ENCODE data around the gene IL12B. TPM values are rescaled to one million over a fixed set of nuclear protein-coding genes. Genes with fewer than 3 reads are reported as not detected.

IL12B gene
- total RNA-seq, 2 donors from 2014 or later: not detected

- peak in 1 of 2 donors; percentile 65 for ATAC-seq
- DNase-seq: no peak
- intact Hi-C loops (cut with DNase I): loop anchor here in 1 of 2 donors (10.0 kb wide), 1 partner anchor 648 kb away; no protein-coding TSS in a partner anchor
Measured at GRCh38 chr5:159337016-159337955, 7.0 kb upstream of the IL12B start.

DNA sequence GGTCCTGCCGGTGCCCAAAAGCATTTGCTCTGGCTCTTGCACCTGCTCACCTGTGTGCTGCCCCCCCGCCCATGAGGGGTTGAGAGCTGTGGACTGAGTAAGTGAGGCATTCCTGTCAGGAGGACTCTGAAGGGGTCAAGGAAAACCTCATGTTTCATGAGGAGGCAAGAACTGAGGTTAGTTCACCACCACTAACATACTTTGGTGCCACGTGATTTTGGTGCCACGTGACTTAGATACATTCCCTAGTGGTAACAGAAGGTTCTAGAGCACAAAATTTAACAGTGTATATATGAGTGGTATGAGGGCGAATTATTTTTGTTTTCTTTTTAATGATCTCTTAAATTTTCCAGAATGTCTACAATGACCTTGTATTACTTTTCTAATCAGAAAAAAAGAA is 6.3 kb upstream of the IL12B start:
- intact Hi-C loops (cut with DNase I): loop anchor here in 1 of 2 donors (10.0 kb wide), 1 partner anchor 648 kb away; no protein-coding TSS in a partner anchor
- DNase-seq (no peak), ATAC-seq (no peak)

DNA sequence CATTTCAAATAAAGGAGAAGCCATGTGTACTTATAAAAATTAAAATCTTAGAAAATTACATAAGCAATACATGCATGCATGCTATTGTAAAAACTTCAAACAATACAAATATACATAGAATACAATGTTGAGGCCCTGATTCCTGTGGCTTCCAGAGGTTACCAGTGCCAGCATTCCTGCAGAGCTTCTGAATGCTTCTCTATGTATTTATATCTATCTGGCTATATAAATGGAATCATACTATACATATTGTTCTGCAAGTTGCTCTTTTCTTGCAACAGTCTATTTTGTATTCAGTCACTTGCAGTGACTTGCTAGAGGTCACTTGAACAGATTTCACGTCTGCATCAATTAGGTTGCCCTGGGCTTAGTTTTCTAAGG is 3.2 kb upstream of the IL12B start:
- no peak for ATAC-seq
- intact Hi-C loops (cut with DNase I): loop anchor here (5.0 to 10.0 kb wide), 2 partner anchors 651 to 654 kb away; no protein-coding TSS in a partner anchor
- DNase-seq: no peak

DNA sequence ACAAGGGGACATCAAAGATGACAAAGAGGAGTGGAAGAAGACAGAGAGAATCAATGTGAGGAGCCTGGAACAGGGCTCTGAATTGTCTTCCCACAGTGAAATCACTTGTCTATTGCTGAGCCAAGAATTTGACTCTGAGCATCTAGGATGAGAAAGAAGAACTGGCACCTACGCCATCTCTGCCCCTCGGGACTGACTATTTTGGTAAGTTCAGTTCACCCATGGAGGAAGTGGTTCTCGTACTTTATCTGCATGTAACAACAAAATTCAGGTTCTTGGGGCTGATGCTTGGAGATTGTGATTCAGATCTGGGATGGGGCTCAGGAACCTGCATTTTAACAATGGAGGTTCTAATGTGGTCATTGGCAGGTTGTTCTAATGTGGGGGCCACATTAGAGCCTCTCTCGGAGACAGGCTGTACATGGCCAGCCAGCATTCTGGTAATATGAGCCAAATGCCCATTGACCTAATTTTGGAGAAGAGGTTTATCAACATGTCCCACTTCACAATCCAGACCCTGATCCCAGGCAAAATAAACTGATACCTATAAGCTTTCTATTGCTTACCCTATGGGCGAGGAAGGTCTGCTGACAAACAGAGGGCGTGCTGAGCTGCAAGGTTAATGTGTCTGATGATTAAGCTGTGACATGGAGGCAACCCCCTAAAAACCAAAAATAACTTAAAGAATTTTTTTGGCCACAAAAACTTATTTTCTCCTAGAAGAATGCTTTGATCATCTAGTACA is 2.7 kb upstream of the IL12B start:
- intact Hi-C loops (cut with DNase I): loop anchor here (5.0 to 10.0 kb wide), 2 partner anchors 652 to 654 kb away; no protein-coding TSS in a partner anchor
- no peak for ATAC-seq
- DNase-seq: no peak

DNA sequence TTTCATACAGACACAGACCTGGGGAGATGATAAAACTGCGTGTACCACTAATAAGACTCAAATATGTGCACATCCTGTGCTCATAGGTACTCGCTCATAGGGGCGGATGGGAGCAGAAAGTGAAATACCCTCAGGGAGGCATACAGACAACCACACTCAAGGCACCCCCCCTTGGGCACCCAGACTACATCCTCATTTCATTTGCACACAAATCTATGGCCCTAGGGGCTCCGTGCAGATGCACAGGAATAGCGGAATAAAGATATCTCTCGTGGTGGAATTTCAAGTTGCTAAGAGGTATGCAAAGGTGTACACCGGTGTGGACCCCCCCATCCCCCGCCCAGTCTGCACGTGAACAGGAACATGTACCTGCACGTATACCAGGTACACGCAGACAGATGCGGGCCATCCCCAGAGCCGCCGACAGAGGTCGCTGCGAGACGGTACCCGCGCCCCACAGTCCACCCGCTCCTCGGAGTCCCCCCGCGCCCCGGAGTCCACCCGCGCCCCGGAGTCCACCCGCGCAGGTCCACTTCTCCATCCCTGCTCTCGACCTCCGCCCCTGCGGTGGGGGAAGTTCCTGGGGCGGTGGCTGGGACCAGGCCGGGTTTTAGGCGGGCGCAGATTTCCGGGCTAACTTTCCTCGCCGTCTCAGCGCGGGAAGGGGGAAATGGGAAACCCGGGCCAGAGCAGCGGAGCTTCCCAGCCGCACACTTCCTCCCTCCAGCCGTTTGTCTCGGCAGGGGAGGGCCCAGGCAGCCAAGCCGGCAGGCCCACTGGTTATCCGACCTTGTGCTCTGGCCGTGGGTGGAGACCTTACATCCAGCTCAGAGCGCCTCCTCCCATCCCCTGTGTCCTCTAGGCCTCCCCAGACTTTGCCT is 1.0 kb upstream of the IL12B start:
- DNase-seq (peak; percentile 77), ATAC-seq (peak; percentile 81 to 95)
- intact Hi-C loops (cut with DNase I): loop anchor here (5.0 to 10.0 kb wide), 2 partner anchors 653 to 656 kb away; no protein-coding TSS in a partner anchor

- ATAC-seq: no peak
- intact Hi-C loops (cut with DNase I): no loop called here
- no peak for DNase-seq
Measured at GRCh38 chr5:159324986-159325385, 5.3 kb downstream of the IL12B start.

DNA sequence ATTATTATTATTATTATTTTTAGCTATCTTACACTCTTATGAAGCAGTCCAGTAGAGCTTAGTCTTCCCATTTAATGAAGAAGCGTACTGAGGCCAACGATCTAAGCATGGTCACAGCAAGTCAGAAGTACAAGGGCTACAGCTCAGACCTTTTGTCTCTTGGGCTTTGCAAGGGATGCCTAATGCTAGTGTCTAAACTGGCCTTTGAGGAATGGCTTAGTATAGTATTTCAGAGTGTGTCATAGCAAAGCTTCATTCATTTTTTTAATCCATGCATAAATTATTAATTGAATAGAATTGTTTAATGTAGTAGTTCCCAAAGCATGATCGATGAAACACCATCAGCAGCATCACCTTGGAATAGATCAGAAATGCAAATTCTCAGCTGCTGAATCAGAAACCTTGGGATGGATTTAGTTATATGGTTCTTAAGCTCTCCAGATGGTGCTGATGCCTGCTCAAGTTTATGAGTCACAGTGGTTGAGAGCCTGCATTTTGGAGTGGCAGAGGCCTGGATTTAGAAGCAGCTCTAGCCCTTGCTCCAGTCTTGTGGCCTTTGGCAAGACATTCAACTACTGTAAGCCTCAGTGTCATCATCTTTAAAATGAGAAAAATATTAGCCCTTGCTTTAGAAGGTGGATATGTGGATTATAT is 6.1 kb downstream of the IL12B start:
- intact Hi-C loops (cut with DNase I): no loop called here
- DNase-seq (no peak), ATAC-seq (no peak)

DNA sequence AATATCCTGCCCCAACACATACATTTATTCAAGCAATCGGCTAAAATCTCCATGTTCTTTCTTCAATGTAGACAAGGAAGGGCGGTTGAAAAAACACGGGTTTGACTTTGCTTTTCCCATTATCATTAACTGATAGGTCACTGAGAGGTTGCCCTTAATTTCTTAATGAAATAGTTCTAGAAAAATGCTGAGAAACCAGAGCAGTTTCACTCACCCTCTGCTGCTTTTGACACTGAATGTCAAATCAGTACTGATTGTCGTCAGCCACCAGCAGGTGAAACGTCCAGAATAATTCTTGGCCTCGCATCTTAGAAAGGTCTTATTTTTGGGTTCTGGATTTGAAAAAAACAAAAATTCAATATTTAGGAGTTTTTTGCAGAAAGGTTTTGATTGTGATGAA is 8.1 kb downstream of the IL12B start:
- ATAC-seq: no peak
- intact Hi-C loops (cut with DNase I): no loop called here
- DNase-seq: no peak

DNA sequence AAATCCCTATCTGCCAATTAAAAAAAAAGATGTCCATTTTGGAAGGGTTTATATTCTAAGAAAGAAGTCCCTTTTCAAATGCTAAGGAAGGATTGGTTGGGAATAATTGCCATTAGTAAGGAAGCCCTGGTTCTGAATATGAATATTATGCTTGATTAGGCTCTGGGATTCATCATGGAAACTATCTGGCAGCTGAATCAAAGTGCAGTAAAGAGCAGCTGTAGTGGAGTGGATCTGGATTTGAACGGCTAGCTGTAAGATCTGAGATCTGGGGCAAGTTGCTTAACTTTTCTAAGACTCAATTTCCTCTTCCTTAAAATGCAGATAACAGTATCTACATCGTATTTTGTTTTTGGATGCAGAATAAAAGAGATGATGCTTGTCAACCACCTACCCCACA is 10.5 kb downstream of the IL12B start:
- DNase-seq (no peak), ATAC-seq (no peak)
- intact Hi-C loops (cut with DNase I): loop anchor here in 1 of 2 donors (10.0 kb wide), 1 partner anchor 165 kb away; no protein-coding TSS in a partner anchor

GRCh38 chr5:159319363-159319762 is 10.9 kb downstream of the IL12B start:
- ATAC-seq (no peak), DNase-seq (no peak)
- intact Hi-C loops (cut with DNase I): loop anchor here in 1 of 2 donors (10.0 kb wide), 1 partner anchor 165 kb away; no protein-coding TSS in a partner anchor

GRCh38 chr5:159318448-159318847 is 11.8 kb downstream of the IL12B start:
- ATAC-seq (no peak), DNase-seq (no peak)
- intact Hi-C loops (cut with DNase I): loop anchor here in 1 of 2 donors (10.0 kb wide), 1 partner anchor 164 kb away; no protein-coding TSS in a partner anchor

DNA sequence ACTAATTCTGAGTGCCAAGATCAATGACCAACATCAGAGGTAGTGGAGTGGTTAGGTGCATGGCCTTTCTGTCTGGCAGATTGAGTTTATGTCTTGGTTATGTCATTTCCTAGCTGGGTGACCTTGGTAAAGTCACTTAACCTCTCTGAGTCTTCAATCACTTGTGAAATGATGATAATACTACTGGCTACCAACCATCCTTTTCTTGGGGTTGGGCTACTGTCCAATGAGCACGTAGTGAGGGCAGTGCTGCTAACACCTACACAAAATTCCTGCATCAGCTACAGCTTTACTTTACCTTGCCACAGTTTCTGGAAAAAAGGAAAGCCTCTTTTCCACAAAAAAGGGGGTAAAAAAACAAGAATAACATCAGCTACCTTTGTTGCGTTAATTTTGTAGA is 12.4 kb downstream of the IL12B start:
- intact Hi-C loops (cut with DNase I): loop anchor here in 1 of 2 donors (10.0 kb wide), 1 partner anchor 163 kb away; no protein-coding TSS in a partner anchor
- ATAC-seq (no peak), DNase-seq (no peak)

- intact Hi-C loops (cut with DNase I): loop anchor here in 1 of 2 donors (10.0 kb wide), 1 partner anchor 162 kb away; no protein-coding TSS in a partner anchor
- ATAC-seq (peak in 1 of 2 donors; percentile 47), DNase-seq (no peak)
Measured at GRCh38 chr5:159316519-159317383, 13.5 kb downstream of the IL12B start.

DNA sequence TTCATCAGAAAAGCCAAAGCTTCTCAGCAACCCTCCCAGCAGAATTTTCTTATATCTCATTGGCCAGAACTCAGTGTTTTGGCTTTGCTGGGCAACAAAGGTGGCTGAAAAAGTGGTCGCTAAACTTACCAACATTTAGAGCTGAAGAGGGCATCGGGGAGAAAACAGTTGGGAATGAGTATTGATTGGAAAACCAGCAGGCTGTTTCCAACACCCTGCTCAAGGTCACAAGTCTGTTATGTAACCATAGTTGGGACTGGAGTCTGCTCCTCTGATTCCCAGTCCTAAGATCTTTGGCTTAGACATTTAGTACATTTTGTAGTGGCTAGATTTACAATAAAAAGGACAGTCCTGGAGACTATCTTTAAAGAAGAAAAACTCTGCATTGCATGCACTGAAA is 17.1 kb downstream of the IL12B start:
- intact Hi-C loops (cut with DNase I): loop anchor here in 1 of 2 donors (10.0 kb wide), 1 partner anchor 158 kb away; no protein-coding TSS in a partner anchor
- ATAC-seq (no peak), DNase-seq (no peak)

DNA sequence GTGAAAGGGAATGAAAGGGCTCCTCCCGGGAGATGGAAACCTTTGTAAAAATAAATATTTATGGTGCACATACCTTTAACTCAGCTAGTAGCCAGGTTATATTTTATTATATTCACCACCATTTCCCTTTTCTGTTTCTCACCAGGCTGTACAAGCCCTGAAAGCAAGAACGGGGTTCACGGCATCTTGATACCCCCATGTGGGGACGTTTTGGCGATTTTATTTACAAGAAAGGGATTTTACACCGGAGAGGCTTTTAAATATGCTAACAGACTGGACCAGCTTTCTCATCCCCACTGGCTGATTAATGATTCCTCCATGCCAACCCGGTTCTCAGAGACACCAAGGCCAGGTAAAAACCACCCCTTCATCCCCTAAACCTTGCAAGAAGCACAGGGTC is 19.2 kb downstream of the IL12B start:
- ATAC-seq (no peak), DNase-seq (no peak)
- intact Hi-C loops (cut with DNase I): loop anchor here in 1 of 2 donors (10.0 kb wide), 1 partner anchor 156 kb away; no protein-coding TSS in a partner anchor

- DNase-seq: peak; percentile 26
- ATAC-seq: peak in 1 of 2 donors; percentile 65
- intact Hi-C loops (cut with DNase I): loop anchor here in 1 of 2 donors (10.0 kb wide), 1 partner anchor 156 kb away; no protein-coding TSS in a partner anchor
Measured at GRCh38 chr5:159310511-159310910, 19.8 kb downstream of the IL12B start.

Measured in left cardiac atrium (tissue), 4 donors.